ENCODE data around the gene ZNF787.

ZNF787 gene

DNA sequence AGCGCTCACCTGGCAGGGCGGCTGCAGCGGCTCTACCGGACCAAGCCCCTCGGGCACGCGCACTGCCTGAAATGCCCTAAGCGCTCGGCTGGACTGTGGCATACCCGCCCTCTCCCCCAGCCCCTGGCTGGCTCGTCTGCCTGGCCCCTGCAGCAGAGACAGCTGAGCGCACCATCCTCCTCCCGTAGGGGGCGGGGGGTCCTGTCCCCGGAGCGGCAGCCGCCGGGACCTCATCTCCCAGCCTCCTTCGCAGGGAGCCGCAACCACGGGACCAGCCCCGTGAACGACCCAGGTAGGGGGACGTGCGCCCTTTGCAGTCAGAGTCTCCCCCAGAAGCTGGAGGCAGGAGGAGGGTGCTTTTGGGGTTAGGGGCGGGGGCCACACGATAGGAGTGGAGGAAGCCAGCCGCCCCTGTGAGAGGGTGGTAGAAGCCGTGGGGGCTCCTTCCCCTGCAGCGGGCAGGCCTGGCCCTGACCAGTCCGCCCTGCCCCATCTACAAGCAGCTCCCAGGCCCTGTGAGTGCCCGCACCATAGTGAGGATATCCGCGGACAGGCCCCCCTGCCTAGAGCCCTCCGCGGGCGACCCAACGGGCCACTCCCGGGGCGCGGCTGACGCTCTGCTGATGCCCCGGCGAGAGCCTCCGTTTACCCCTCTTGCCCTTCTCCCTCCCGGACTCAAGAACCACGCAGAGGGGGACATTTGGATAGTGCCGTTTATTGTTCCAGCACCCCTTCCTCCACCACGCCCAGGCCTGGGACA is 34.2 kb downstream of the ZNF787 start:
- DNase-seq (ENCODE audit: low read depth) = no peak

DNA sequence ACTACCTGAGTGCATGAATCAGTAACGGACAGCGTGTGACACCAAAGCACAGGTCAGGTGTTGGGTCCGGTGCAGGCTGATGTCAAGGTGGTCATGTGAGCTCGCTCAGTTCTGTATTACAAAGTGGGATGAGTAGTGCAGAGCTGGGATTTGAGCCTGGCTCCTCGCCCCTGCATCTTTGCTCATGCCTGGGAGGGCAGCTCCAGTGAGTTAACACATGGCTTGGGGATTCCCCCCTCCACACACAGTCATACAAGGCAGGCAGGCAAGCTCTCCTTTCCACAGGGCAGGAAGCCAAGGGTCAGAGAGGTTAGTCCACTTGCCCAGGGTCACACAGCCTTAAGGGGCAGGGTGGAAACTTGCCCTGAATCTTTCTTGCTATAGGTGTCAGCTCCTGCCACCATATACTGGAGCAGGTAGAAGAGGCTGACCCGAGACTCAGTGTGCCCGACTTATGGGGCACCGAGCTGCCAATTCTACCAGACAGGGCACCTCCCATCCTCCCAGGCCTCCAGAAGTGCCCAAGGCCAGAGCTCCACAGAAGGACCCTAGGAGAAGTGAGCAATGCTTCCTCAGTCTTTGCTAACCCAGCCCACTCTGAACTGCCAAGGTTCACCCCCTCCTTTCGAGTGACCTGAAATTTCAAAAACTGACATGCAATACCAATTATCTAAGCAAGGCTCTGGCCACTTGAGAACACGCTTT is 35.4 kb downstream of the ZNF787 start:
- no peak for DNase-seq (ENCODE audit: low read depth)

DNA sequence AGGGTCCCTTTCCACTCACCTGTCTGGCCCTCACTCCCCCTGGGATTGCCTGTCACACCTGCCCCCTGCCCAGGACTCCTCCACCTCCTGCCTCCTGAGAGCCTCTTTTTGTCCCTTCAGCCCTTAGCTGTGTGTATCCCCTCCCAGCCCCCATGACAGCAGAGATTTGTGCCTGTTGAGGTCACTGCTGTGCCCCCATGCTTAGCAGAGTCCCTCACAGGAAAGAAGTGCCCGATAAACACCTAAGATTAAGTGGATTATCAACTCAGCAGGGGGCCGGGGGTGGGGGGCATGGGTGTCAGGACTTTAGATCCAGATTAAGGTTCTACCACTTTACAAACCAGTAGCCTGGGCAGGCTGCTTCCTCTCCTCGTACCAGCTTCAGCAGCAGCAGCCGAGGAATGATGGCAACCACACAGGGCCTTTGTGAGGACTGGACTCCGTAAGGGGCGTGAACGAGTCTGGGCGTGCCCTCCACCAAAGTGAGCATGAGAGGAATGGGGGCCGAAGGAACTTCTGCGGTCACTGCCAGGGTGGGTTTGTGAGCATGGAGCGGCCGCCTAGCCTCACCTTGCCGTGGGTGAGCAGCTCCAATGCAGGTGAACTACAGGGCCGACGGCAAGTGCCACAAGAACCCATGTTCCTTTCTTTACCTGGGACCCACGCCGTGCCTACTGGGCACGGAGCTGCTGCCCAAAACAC is 36.1 kb downstream of the ZNF787 start:
- no peak for DNase-seq (ENCODE audit: low read depth)

DNA sequence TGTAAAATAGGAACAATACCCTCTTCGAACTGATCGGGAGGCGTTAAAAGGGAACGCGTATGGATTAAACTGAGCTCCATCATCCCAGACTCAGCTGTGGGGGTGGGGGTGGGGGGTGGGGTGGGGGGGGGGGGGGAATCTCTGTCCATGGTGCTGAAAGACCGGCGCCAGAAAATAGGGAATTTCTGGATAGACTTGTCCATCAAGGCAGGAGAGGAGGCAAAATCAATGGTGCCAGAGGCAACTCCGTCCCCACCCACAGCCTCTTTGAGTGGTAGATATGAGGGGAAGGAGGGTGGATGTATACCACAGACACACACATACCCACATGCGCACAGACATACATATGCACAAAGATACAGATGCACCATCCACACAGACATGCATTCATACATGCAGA is 37.4 kb downstream of the ZNF787 start:
- DNase-seq (ENCODE audit: low read depth) = no peak

DNA sequence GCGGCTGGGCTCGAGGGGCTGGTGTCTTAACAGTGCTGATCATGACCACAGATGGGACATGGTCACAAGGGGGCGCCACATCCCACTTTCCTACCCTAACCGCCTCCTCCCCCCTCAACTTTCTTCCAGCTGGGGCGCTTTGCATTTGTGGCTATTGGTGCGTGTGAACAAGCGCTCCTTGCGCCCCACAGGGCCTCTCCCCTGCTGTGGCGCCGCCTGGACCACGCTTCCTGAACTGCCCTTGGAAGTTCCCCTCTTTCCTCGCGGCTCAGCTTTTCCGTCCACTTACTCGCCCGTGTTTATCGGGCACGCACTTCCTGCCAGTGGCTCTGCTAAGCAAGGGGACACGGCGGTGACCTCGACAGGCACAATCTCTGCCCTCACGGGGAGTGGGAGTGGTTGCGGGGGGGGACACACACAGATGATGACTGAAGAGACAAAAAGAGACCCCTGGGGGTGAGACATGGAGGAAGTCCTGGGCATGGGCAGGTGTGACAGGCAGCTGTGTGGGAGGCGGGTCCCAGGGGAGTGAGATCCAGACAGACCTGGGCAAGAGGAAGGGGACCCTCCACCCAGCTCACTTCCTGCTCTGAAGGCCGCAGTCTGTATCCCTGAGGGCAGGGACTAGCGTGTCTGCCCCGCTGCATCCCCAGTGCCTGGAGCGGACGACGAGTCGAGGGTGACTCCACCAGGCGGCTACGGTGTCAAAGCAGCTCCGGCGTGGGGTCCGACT is 40.3 kb downstream of the ZNF787 start:
- DNase-seq (ENCODE audit: low read depth) = peak; percentile 61

DNA sequence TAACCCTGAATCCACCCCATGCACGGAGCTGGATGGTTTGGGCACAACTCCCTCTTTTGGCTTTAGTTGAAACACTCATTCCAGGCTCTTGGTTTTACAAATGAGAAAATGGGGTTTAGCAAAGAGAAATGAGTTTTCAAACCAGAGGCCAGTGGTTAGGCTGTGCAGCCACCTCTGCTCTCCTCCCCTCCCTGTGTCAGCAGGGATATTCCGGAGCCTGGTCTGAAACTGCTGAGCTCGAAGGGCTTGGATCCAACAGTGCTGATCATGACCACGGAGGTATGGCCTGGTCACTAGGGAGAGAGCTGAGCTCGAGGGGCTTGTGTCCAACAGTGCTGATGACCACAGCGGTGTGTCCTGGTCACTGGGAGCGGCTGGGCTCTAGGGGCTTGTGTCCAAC is 41.5 kb downstream of the ZNF787 start:
- no peak for DNase-seq (ENCODE audit: low read depth)

DNA sequence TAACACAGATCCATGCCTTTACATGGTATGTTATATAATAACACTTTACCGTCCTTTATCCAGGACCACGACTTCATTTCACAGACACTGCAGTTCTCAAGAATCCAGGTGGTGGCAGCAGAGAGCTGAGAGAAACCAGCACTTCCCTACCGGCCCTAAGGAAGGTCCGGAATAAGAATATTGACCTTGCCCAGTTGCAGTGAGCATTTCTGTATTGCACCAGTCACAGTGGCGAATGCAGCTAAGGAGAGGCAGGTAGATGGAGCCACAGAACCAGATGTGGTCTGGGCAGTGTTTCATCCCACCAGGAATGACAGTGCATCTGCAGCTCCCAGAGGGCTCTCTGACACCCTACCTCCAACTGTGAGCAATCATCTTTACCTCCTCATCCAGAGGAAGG is 44.6 kb downstream of the ZNF787 start:
- DNase-seq (ENCODE audit: low read depth) = peak; percentile 22

DNA sequence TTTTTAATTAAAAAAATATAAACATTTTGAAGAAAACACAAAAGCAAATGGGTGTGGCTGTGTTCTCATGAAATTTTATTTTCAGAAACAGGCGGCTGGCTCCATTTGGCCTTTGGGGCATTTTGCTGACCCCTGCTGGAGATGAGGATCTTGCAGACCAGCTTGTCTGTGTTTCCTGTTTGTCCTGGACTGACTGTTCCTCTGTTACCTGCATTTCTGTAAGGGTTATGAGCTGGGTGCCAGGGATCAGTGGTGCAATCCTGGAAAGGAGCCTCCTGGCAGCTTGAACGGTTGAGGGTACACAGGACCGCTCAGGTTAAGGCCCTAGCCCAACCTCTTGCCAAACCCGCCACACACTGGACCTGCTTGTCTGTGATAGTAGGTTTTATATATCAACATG is 49.9 kb downstream of the ZNF787 start:
- no peak for DNase-seq (ENCODE audit: low read depth)

DNA sequence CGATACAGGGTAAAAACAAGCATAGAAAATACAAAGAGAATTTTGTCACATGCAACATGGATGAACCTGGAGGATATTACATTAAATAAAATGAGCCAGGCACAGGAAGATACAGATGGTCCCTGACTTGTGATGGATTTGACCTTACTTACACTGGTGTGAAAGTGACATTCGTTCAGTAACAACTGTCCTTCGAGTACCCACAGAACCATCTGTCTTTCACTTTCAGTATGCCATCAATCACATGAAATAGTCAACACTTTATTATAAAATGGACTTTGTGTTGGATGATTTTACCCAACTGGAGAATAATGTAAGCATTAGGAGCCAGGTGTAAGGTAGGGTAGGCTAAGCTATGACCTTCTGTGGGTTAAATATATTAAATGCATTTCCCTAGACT is 51.5 kb downstream of the ZNF787 start:
- no peak for DNase-seq (ENCODE audit: low read depth)

DNA sequence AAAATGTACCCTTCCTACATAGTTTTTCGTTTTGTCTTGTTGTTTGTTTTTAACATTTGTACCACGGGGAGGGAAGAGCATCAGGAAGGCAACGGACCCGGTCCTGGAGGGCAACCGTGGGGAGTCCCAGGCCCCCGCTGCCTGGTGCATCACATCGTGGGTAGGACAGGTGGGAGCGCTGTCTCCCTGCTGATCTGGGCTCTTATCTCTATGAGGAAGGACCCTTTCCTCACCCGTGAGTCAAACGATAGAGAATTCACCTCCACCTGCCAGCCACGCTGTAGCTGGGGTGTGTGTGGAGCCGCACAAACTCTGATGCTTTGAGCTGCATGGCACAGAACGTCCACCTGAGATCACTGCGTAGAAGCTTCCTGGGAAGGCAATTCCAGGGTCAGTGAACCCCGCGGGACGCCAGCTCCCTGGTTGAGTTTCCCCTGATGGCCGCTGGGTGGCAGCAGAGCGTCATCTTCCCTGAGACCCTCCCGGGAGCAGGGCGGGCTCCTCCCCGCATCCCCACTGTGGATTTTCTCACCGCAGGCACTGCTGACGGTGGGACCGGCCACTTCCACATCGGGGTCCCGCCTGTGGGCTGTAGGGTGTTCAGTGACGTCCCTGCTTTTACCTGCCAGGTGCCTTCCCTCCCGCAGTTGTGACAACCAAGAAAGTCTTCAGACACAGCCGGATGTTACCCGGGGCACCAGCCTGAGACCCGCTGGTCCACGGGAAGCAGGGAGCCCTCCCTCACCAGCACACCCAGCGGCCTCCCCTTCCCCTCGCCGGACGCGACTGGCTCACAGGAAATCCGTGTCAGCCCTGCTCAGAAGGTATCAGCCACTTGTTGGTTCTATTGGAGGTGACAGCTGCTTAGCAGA is 54.7 kb downstream of the ZNF787 start:
- DNase-seq (ENCODE audit: low read depth) = peak; percentile 46

DNA sequence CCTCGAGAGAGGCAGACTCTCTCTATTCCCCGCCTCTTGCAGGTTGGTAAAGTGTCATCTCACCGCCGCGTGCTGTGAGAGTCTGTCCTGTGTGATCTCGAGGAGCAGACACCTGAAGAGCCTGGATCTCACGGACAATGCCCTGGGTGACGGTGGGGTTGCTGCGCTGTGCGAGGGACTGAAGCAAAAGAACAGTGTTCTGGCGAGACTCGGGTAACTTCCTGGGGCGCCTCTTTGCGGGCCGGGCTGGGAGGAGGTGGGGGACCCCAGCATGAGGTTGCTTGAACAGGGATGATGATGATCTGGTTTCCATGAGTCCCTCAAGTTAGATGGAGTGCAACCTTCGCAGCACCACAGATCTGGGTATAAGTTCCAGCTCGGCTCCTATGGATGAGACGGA is 67.5 kb downstream of the ZNF787 start:
- DNase-seq (ENCODE audit: low read depth) = no peak

All from activated T-cell treated with anti-CD3 and anti-CD28 coated beads for 24 hours (primary cell).